Measurements from ENCODE around the gene INPP5K.

GRCh38 chr17:1493291-1493980, 23.0 kb downstream of the INPP5K start:
- TF ChIP-seq CTCF (IDR thresholded peaks at IDR 0.05) (no peak), EZH2 (IDR thresholded peaks at IDR 0.05; ENCODE audit: borderline replicate concordance, insufficient read depth, low read depth, low read length, poor library complexity, severe bottlenecking) (no peak)

All from B cell (primary cell).